GM19043 (cell line): ENCODE data around the gene EREG.

Source experiments
- ATAC-seq: cut with Tn5 transposase; IDR thresholded peaks from one replicate; pipeline ENCODE4 v1.9.1; 2021; ENCODE audit warnings: low read depth; ENCODE audit not compliant: unreplicated experiment

Gene EREG

DNA sequence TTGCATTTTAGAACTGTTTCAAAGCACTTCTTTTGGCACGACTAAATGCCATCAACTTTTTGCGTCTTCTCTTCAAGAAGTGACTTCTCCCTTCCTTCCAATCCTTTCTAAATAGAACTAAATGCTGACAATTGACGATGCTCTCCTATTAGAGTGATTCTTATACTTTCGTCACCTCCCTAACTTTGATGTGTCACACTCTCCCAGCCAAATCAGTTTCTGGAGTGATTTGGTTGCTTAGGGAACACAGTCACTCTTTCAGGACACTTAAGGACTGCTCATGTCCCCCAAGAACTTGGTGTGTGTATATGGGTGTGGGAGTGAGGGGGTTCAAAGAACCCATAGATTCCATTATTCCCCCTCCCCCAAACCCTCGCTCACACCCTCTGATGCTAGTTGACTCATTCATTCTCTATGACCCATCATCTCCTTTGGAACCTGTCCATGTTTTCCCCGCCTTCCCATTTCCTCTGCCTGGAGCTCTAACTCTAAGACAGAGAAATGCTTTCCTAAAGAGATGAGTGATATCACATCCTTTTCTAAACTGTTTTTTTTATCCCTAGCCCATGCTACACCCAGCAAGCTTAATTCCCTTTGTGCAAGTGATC, 53.2 kb downstream of the EREG start:
- ATAC-seq = no peak

DNA sequence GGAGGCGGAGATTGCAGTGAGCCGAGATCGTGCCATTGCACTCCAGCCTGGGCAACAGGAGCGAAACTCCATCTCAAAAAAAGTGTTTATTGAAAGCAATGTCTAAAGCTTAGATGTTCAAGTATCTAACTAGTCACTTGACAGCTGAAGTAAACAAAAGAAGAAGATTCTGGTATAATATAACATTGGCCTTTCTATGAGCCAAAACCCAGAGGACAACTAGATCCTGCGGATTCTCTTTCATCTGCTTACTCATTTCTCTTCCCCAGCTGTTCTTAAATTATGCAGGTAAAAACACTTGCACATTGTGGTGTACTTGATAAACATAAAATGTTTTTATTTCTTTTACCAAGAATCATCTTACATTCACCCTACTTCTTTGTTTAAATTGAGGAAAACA, 55.9 kb downstream of the EREG start:
- ATAC-seq = no peak

DNA sequence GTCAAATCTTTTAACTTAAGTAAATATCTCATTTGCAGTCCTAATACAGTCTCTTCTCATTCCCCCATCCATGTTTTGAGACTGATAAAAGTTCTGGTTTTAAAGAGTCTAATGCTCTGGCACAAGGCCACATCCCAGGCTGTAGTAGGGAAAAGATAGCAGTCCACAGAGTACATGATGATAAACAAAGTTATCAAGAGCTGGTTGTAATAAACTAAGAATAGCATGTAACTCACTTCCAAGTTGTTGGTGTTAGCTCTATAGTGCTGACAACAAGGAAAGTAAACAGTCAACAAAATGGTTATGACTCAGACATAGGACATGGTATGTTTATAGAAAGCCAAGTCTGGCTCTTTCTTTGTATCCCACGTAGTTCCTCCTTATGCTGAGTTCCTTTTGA, 58.2 kb downstream of the EREG start:
- ATAC-seq = no peak

- no peak for ATAC-seq
Measured at GRCh38 chr4:74424111-74424510, 59.2 kb downstream of the EREG start.

DNA sequence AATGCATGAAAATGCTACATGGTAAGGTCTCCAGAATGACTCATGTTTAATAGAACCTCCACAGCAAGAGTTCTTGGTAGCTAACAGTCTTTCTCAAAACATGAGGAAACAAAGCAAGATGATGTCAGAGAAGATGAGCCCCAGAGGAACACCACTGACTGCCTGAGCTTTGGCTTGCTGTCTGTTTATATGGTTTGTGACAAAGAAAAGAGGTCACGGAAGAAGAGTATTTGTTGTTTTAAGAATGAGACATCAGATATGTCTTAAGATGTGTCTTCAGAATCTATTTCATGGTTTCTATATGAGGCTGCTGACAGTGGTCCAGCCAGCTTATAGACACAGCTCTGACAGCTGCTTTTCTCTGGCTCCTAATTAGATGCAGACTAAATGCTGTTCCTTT, 61.2 kb downstream of the EREG start:
- ATAC-seq = no peak

DNA sequence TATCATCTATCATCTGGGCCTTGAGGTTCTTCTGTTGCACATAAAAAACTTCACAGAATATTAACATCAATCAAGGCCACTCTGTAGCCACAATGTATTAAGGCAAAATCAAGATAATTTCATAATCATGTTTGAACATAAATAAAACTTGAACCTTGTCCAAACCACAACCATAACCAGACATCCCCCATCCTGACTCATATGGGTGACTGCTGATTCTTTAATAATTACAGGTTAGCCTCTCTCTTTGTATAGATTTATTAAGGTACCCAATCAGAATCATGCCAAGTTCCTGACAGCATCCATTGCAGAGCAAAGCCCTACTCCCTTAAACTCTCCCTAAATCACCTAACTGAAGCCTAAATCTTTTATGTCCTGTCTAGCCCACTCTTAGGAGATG, 63.3 kb downstream of the EREG start:
- no peak for ATAC-seq

DNA sequence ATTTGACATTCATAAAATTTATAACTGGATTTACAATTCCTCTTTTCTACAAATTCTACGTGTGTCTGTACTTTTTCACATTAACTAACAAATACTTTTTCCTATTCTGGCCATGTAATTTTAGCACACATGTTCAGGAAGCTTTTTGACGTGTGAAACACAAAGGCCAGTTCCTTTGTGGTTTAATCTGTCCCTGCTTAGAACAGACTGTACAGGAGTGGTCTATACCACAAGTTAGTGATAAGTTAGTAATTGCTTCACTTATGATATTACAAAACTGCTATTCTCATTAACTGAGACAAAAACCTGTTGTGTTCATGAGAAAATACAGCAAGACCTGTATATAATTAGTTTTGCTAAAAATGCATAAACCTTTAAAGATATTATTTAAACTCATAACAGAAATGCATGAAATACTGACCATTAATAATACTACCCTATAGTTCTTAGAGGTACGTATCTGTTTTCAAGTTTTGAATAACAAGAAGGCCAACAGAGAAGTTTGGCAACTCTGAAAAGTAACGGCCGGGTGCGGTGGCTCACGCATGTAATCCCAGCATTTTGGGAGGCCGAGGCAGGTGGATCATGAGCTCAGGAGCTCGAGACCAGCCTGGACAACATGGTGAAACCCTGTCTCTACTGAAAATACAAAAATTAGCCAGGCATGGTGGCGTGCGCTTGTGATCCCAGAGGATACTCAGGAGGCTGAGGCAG, 66.3 kb downstream of the EREG start:
- ATAC-seq = peak; percentile 88

DNA sequence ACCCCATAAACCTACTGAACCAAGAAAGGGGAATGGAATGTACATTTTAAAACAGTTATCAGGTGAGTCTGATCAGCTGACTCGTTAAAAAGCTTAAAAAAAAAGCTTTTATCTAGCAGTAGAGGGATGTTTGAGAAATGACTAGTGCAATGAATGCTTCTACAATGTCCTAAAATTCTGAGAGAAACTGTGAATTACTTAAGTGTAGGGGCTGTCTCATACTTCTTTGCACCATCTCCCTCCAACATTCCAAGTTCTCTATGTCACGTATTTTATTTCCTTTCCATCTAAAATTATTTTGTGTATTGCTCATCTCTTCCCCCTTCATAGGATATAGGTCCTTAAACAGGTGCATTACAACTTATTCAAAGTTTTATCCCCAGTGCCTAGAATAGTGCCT, 68.1 kb downstream of the EREG start:
- ATAC-seq = no peak

GRCh38 chr4:74433541-74434172, 68.7 kb downstream of the EREG start:
- no peak for ATAC-seq

DNA sequence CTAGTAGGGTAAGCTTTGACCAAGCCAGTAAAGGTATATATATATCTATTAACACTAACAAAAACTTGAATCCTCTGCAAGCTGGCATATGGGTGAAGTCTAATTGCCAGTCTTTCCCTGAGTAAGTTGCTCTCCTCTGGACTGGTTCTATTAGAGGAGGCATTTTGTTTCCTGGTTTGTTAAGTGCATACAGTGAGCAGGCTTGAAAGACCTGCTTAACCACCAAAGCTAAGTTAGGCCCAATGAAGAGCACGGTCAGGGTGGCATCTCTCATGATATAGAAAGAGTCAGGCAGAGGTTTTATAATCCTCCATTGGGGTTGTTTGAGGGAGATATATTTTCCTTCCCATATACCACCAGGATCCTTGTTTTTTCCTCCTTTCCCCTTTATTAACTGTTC, 70.4 kb downstream of the EREG start:
- no peak for ATAC-seq

- no peak for ATAC-seq
Measured at GRCh38 chr4:74437866-74438265, 72.9 kb downstream of the EREG start.
